GM19438 (cell line): ENCODE results near the gene TNF.
"Not testable (repeated sequence)": the region's sequence is repeated elsewhere in the genome, so short reads cannot be mapped to it uniquely, and the experiment has no call there.

Experiments used
- ATAC-seq: cut with Tn5 transposase; IDR thresholded peaks from one replicate; pipeline ENCODE4 v1.9.1; 2021; ENCODE audit warnings: low read depth; ENCODE audit not compliant: unreplicated experiment

TNF gene

DNA sequence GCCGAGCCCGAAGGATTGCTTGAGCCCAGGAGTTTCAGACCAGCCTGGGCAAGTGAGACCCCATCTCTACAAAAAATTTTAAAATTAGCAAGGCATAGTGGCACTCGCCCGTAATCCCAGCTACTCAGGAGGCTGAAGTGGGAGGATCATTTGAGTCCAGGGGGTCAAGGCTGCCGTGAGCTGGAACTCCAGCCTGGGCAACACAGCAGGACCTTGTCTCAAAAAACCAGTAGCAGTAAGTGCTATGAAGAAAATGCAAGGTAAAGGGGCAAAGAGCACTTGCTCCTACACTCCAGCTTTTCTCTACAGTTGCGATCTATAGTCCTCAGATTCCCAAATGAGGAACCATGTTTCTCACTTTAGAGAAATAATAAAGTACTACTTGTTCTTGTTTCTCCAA is 31.7 kb upstream of the TNF start:
- no peak for ATAC-seq

DNA sequence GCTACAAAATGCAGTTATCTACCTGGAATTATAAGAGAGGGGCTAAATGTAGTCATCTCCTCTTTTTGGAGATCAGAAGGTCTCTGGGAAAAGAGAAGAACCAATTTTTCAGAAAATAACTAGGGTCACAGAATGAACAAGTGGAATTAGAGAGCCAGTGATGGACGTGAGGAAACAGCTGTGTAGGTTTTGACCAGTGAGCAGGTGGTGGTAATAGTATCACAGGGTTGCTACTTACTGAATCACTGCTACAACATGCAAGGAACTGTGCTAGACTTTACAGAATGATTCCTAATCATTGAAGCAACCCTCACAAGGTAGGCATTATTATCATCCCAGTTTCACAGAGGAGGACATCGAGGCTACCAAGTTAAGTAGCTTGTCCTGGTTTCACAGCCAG is 30.7 kb upstream of the TNF start:
- ATAC-seq = no peak

DNA sequence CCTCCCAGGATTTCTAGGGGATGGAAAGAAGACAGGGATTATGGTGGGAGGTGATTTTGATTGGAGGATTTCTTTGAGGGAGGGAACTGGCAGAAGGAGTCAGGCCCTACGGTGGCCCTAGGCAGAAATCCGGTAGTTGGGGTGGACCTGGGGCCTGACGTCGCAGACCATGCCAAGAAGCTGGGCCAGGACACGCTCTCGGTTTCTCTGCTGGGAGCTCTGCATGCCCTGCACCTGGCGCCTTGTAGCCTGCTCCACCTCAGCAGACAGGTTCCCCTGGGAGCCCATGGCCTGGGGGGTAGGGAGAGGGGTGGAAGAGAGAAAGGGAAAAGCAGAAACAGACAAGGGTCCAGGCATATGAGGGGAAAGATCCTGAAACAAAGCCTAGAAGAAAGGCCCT is 30.1 kb upstream of the TNF start:
- no peak for ATAC-seq

DNA sequence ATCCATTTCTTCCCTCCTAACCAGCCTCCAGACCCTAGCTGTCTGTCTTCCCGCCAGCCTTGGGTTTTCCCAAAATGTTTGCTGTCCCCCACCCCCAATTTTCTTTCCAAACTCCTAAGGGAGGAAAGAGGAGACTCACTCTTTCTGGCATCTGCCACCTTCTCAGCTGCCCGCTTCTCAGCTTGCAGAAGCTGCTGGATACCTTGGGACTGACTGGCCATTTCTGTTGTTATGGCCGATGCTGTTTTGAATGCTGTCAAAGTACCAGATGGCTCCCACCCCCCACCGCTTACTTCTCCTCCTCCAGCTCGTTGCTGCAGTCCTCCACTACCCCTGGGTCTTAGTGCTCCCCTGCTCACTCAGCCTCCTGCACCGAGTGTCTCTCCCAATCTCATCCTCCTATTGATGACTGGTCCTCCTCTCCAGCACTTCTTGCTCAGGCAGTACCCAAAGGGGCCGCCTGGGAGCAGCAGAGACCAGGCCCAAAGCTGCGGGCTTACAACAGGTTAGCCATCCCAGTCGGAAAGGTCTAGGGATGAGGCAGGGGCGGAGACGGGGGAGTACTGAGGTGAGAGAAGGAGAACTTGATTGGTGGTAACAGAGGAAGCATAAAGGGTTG is 28.9 kb upstream of the TNF start, which contains the start of gene ATP6V1G2:
Gene ATP6V1G2 (minus strand): TSS at position 270 of the 619 bp plus-strand sequence. CDS start 49 bp downstream, at position 221.
- ATAC-seq = peak; percentile 35

DNA sequence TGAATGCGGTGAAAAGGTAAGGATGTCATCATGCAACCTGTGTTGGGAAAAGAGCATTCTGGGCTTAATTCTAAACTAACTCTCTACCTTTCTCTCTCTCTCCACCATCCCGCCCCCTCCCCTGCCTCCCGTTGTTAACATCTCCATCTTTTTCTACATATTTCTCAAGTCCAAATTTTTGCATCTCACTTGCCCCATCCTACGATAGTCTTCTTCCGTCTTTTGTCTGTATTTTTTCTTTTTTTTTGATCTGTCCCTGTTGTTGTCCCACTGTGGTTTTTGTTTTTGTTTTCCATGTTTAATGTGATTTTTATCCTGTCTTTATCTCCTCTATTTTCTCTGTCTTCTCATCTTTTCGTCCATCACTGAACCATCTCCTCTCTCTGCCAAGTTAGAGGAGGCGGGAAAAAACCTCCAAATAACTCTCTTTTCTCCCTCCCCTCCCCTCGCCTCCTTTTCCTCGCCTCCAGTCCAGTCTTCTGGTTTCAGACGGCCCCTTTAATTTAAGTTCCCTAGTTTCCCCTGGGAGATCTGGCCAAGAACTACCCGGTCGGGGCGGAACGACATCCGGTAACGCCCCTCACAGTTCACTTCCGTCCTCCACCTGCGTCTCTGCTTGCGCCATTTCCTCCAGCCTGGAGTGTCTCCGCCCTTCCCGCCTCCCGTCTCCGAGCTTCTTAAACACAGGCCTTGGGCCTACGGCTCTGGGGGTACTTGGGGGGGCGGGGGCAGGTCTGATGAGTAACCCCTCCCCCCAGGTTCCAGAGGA is 28.2 kb upstream of the TNF start, which contains the start of gene NFKBIL1:
Gene NFKBIL1 (plus strand): TSS at position 651 of the 769 bp plus-strand sequence. CDS start 87 bp downstream, at position 738.
- peak; percentile 73 for ATAC-seq

DNA sequence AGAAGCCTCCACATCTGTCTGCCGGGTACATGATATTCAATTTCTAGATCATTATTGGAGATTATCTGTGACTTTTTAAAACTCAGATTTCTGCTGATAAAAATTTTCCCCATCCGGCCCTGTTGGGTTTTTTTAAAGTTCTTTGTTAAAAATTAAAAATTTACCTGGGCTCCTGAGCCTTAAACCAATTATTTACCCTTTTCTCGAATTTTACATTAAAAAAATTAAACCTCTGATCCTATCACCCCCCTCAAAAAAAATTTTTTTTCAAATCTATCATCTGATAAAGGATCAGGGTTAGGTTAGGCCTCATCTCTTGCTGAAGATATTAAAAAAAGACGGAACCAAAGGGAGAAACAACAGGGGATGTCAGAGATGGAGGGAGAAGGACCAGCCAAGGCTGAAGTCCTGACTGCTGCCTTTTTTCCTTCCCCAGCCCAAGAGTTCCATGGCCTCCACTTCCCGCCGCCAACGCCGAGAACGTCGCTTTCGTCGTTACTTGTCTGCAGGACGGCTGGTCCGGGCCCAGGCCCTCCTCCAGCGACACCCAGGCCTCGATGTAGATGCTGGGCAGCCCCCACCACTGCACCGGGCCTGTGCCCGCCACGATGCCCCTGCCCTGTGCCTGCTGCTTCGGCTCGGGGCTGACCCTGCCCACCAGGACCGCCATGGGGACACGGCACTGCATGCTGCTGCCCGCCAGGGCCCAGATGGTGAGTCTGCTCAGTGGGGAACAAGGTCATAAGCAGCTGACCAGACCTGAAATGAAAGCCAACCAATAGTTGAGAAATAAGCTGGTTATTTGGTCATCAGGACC is 27.4 kb upstream of the TNF start:
- ATAC-seq = no peak

DNA sequence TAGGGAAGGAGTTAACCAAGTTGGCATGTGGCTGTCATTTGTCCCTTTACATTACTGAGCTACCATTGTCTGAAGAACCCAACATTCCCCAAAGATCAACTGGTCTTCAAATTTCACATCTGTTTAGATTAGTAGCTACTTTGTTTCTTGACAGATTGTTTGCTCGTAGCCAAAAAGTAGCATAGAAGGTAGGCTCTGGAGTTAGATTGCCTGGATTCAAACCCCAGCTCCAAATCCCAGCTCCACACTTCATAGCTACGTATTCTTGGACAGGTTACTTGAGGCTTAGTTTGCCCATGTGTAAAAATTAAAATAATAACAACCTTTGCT is 26.9 kb upstream of the TNF start:
- no peak for ATAC-seq

DNA sequence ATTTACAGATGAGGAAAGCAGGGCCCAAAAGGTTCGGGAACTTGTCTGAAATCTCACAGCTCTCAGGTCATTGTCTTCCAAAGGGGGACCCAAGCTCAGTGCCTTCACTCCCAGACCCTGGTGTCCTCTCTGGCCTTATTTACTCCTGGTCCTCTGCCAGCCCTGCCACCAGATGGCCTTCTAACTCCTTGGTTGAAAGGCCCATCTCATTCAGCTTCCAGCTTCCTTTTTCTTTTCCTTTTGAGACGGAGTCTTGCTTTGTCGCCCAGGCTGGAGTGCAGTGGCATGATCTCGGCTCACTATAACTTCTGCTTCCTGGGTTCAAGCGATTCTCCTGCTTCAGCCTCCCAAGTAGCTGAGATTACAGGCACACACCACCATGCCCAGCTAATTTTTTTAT is 24.0 kb upstream of the TNF start:
- ATAC-seq = not testable (repeated sequence)

DNA sequence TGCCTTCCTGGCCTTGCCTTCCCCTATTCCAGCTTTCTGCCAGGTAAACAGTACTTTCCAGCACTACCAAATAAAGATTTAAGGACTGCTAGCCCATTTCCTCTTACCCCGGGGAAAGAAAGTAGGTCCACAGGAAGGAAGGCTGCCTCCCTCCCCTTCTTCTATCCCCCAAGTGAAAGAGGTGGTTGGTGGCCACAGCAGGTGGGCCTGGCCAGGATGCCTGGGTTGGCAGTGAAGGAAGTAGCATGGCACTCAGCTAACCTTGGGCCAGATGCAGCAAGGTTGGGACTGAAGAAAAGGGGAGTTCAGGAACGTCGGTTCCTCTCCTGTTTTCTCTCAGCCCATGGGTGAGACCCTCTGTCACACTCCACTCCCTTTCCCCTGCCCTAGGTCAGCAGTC is 19.1 kb upstream of the TNF start:
- ATAC-seq = no peak

DNA sequence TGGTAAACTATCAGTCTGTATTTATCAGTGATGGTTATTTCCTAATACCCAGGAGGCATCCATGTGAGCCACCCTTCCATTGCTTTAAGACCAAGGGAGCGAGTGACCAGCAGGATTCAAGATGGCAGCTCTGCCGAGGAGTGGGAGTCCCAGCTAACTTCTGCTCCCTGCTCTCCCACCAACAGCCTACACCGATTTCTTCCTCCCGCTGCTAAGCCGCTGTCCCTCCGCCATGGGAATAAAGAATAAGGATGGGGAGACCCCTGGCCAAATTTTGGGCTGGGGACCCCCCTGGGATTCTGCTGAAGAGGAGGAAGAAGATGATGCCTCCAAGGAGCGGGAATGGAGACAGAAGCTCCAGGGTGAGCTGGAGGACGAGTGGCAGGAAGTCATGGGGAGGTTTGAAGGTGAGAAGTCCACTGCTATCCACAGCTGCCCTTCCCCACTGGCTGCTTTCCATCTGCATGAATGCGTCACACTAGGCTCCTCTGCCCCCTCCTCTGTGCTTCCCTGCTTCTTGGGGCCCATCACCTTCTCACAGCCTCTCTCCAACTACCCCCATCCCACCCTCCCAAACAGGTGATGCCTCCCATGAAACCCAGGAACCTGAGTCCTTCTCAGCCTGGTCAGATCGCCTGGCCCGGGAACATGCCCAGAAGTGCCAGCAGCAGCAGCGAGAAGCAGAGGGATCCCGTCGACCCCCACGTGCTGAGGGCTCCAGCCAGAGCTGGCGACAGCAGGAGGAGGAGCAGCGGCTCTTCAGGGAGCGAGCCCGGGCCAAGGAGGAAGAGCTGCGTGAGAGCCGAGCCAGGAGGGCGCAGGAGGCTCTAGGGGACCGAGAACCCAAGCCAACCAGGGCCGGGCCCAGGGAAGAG is 17.7 kb upstream of the TNF start:
- ATAC-seq = no peak

DNA sequence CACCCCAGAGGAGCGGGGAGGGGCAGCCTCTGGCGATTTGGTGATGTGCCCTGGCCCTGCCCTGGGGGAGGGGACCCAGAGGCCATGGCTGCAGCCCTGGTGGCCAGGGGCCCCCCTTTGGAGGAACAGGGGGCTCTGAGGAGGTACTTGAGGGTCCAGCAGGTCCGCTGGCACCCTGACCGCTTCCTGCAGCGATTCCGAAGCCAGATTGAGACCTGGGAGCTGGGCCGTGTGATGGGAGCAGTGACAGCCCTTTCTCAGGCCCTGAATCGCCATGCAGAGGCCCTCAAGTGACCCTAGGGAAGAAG is 17.1 kb upstream of the TNF start:
- no peak for ATAC-seq

DNA sequence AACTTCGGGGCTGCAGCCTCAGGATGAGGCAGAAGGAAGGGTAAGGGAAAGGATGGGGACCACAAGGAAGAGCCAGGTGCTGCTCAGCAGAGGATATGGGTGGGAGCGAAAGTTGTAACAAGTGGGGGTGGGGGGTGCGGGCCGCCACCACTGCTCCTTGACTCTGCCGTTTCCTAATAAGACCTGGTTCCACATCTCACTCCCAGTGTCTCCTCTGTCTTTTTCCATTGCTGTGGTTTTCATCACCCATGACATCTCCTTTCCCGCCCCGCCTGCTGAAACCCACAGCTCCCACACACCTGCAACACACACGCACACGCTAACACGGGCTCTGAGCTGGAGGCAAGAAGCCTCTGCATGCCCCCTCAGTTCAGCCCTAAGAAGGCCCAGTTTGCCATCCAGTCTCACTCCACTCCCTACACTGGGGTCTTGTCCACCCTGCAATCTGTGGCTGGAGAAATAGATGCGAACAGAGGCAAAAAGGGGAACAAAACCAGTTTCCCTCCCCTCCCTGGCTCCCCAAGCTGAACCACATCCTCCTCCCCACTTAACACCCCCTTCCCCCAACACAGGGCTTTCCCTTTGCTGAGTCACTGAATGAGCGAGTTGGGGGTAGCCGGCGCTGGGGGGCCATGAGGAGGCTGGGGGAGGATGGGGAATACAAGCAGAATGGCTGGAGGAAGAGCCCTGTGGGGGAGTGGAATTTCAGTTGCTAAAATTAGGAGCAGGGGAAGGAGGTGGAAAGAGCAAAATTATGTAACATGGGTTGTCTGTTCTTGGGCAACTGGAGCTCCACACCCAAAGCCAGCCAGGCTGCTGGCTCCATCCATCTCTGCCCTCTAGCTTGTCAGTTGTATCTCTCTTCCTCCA is 16.5 kb upstream of the TNF start:
- ATAC-seq = no peak

DNA sequence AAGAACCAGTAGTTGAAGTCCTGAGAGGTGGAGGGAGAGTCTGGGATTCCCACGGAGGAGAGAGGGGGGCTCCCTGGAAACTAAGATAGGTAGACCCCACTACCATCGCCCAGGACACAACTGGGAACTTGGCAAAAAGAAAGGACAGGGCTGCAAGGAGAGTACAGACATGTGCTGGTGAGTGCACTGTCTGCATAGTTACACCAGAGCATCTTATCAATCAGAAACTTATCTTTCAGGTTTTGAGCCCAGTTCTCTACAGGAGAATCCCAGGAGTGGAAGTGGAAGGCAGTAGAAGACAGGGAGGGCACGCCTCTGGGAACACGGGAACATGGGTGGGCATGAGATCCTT is 15.8 kb upstream of the TNF start:
- ATAC-seq = no peak

DNA sequence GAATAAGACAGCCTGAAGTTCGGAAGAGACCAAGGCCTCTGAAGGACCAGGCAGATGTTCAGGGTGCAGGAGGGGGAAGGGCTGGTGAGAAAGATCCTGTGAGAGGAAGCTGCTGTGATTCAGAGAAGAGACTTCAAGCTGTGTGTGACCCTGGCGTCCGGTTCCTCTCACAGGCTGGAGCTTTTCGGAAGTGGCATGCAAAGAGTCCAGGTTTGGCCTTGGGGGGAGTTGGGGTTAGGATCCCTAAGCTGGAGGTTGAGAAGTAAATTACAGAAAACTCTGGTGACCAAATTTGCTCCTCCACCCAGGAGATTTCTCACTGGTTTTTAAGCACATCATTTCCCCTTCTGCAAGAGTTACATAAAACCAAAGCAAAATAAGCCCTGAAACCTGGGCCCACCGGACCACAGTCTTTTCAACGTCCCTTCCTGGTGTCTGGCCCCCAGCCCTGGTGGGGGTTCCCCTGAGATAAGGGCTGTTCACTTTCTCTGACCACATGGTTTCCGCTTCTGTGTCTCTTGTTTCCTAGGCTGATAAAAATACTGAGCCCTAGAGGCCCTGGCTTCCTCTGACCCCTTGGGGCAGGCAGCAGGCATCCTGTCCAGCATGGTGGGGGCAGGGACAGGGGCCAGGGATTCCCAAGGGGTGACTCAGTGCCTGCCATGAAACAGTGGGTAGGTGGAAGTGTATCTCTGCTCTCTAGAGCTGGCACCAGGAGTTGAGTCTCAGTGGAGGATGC is 15.2 kb upstream of the TNF start:
- ATAC-seq = peak; percentile 60

DNA sequence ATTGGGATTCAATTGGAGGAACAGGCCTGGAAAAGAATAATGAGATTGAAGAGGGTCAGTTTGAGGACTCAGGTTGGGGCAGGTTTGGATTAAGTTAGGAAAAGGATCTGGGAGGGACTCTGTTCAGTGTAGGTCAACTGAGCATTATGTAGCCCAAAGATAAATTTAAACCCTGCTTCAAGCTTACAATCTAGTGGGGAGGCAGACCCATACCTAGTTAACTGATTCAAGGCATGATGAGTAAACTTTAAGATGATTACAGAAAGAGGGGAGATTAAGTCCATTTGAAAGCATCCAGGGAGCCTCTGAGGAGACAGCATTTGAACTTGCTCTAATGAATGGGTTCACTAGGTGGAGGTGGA is 14.7 kb upstream of the TNF start:
- ATAC-seq = no peak

DNA sequence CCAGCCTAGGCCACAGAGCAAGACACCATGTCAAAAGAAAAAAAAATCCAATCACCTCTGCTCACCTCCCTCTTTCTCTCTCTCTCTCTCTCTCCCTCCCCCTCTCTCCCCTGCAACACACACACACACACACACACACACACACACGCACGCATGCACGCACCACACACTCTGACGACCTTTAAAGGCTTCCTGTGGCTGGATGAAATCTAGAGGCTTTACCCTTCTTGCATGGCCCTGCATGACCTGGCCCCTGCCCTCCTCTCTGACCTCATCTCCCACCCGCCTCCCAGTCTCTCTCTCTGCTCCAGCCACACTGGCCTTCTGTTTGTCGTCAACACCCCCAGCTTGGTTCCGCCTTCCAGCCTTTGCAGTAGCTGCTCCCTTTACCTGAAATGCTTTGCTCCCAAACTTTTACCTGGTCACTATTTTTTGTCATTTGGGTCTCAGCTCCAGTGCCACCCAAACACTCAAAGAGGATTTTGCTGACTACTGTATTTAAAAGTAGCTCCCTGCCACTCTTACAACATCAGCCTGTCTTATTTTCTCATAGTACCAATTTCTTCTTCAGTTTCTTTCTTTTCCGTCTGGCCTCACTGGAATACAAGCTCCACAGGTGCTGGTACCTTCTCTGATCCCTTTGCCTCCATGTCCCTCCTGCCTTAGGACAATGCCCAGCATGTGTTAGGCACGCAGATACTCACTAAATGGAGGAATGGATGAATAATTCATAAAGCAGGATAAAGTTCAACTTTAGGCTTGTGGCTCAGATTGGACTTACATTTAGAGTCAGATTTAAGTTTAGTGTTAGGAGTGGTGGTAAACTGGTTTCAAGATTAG is 7.6 kb upstream of the TNF start:
- ATAC-seq = no peak

DNA sequence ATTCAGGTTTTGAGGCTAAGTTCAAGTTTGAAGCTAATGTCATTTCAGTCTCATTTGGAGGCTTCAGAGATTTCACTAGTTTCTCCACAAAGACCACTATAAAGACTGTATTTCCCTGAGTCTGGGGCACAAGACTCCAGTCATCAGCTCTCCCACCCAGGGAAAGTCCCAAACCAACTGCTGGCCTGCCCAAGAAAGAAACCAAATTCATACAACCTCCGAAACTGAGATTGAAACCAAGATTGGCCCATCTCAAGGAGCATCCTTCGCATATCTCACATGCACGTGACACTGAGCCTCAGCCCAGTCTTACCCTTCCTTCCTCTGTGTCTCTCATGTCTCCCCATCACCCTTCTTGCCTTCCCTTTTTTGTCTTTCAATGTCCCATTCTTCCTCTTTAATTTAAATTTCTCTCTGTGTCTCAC is 6.8 kb upstream of the TNF start:
- peak; percentile 62 for ATAC-seq

DNA sequence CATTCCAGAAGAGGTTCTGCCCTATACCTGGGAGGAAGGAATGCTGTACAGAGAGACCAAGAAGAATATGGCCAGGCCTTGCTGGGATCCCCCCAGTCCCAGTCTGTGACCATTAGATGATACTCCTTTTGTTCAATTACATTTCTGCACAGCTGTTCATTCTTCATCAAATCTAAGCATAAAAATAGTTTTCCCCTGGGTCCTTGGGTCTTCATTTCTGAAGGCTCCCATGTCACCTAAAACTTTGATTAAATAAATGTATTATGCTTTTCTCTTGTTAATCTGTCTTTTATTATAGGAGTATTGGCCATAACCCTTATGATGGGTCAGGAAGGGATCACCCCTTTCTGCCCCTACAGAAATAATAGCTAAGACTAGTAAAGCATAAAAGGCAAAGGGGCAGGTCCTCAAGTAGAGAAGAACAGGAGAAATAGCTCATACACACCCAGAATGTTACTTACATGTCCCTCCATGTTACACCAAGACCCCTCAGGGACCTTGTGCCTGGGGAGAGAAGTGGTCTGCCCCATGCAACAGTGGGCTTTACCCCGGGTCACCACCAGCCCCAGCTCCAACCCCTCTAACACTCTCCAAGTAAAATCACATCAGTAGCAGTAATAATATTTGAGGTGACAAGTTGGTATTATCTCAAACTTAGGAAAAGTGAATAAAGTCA is 5.4 kb upstream of the TNF start:
- ATAC-seq = no peak
